GM18951 (cell line): ENCODE data around the gene RSPRY1.
A peak's percentile ranks its signal among the peaks of the same experiment; 100 is the strongest.

Experiments used
- POLR2A ChIP-seq: IDR thresholded peaks from 4 replicates; pipeline ENCODE4 v1.6.1; 2011; ENCODE audit warnings: mild to moderate bottlenecking; ENCODE audit not compliant: insufficient read length, insufficient read depth; ENCODE audit errors: extremely low read depth
- in situ Hi-C: fragments of 300-500 bp; cut with MboI; formaldehyde crosslinking; loops from one replicate; pipeline ENCODE4 v1.12.0; 2022; ENCODE audit warnings: low sequenced_read_pairs, mixed read lengths, inconsistent platforms; ENCODE audit not compliant: unreplicated experiment

Gene RSPRY1

DNA sequence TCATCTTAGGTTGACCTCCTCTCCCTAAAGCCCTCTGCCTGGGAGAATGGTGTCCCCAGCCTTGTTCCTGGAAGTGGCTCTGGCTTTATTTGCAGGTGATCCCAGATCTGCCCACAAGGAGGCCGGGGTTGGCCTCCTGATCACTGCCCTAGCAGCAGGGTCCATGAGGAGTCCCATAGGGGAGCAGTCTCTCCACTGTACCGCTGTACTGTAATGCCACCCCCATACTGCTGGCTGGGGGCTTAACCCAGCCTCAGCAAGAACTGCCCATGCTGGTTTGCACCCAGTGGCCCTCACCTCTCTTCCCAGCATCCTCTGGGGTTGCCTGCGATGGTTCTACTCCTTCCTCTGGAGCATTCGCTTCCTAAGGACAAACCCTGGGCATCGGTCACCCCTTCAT is 39.4 kb upstream of the RSPRY1 start:
- no peak for TF ChIP-seq POLR2A
- in situ Hi-C loops, result no loop called here

DNA sequence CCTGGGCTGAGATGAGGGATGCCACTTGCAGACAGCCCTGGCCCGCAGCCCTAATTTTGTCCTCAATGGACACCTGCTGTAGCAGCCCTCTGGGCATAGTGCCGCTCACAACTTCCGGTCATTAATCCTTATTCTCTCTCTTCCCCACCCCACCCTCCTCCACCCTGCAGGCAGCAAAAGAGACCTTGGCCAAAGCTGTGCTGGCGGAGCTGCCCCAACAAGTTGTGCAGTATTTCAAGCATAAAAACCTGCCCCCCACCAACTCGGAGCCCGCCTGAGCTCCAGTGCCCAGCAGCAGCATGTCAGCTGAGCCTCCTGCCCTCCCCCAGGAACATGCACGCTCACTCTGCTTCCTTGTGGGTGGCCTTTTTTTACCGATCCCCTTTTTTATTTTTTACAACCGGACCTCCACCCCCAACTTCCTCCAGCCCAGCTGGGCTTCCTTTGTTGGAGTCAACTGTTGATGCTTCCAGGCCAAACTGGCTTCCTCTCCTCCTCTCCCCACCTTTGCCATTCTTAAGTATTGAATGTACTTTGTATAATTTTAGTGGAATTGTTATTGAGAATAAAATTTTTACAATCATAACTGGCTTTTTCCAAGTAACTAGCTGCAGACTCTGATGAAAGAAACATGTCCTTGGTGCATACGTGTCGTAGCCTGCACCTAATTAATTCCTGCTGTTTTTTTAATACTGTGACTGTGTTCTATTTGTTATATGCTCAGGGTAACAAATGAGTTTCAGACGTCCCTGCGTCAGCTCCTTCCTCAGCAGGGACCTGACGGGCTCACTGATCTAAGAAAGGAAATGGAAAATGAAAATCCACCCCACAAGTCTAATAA is 38.5 kb upstream of the RSPRY1 start:
- TF ChIP-seq POLR2A, result peak; percentile 23
- in situ Hi-C loops, result no loop called here

DNA sequence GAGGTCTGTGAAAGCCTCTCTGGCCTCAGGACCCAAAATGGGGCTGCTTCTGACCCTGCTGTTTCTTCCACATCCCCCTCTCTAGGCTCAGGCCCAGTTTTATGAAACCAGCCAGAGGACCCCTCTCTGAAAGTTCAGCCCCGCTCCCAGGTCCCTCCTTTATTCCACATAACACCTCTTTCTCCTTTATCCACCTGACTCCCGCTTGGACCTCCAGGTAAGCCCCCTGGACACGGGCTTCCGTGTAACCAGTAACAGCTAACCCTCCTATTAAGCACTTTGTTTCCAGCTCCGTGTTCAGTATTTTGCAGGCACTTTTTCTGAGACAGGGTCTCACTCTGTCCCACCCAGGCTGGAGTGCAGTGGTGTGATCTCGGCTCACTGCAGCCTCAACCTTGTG is 37.6 kb upstream of the RSPRY1 start:
- in situ Hi-C loops, result no loop called here
- no peak for TF ChIP-seq POLR2A

DNA sequence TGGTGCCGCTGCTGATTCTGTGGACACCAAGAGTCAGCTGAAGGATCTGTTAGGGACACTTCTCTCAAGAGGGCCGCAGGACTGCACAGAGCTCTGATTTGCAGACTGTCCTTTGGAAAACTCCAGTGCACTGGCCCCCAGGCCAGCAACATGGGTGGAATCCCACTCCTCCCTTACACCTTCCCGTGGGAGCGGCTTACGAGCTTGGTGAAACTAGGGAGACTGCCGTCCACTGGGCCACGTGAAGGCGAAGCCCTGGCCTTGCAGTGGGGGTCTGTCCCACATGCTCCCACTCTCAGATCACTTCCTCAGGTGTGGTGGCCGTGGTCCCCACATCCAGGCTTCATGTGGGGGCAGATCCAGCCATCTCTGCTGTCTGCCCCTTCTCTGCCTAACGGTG is 36.7 kb upstream of the RSPRY1 start:
- TF ChIP-seq POLR2A, result no peak
- in situ Hi-C loops, result no loop called here

DNA sequence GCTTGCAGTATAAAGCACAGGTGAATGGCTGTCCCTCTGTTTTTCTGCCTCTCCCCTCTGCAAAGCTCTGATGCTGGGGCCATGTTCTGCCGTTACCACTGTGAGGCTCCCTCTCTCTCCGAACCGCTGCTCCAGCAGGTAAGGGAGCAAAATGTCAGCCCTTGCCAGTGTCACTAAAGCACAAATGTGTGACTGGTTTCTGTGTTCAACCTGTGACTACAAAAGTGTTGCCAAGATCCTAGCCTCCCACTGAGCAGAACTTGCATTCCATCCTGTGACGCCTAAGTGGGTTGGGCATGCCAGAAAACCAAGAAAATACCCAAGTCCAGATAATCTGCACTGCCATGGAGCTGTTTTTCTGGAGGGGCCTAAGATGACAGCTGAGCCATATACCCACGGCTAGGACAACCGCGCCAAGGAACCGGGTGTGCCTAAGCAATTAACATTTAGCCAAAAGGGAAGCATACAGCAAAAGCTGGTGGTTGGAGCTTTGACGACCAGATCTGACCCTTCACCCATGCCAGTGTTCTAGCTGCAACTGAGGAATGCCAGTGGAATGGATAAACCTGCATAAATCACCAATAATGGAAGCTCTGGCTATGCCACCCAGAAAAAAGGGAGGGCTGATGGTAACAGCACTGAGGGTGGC is 35.3 kb upstream of the RSPRY1 start:
- TF ChIP-seq POLR2A, result no peak

DNA sequence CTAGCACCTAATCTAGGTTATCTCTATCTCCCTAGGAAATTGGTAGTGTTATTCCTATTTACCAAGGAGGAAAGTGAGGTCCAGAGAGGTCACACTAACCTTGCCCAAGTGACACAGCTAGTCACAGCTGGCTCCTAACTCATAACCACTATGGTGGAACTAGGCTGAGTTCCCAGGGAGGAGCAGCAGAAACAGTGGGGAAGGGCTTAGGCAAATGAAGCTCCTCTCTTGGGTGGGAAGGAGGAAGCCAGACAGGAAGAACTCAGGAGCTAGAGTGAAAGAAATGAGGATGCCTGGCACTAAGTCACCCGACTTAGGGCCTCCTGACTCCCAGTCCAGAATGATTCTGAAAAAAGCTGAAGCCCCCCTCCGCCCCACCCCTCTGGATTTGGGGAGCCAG is 34.8 kb upstream of the RSPRY1 start:
- TF ChIP-seq POLR2A, result no peak
- in situ Hi-C loops, result no loop called here

More for the DNA sequence above, 35.3 kb upstream of the RSPRY1 start:
- in situ Hi-C loops, result no loop called here

DNA sequence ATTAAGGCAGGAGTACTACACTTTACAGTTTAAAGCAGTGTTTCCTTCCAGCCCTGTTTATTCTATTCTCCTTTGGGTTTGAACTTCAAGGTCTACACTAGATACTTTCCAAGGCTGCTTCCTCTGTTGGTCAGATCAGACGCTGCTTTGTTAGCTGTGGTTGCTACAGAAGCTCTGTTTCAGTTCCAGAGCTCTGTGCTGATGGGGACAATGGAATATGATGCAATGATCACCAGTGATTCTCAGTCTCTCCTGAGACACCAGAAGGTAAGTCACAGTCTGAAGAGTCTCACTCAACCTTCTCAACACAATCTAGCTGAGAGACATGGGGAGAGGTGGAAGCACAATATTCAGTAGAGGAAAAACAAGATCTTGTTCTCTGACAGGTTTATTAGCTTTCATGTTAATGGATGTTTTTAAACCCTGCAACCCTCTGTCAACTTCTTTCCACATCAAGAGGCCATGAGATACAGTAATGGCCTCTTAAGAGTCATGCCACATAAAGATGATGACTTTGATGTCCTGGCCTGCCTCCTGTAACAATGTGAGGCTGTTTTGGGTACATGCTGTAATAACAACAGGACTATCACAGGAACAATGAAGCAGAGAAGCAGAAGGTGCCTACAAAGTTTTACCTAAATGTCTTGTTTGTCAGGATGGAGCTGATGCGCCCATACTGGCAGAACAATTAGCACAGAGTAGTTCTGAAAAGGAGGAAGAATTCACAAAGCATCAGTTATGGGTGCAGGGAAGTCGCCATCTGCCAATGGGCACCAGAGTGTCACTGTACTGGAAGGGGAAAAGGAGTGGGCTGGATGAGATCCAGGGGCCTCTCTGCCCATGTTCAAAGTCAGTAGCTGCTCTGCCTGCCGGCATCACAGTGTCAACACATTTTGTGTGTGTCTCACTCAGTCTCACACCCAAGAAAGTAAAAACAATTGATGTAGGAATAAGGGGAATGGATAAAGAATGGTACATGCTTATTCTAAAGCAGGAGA is 33.7 kb upstream of the RSPRY1 start:
- TF ChIP-seq POLR2A, result no peak
- in situ Hi-C loops, result no loop called here

DNA sequence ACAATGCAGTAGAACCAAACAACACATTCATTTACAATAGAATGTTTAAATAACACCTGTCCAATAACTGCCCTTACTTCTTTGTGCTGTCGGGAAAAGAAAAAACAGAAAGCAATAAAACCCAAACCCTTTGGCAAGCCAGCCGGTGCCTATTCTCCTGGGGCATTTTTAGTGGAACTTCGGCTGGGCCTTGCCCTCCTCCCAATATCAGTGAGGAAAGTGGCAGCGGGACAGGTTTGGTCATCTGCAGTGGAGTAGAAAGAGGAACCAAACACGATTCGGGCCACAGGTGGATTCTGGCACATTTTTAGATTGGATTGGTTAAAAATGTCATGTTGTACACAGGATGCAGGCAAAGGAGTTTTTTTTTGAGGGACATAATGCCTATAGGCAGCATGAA is 32.3 kb upstream of the RSPRY1 start:
- no peak for TF ChIP-seq POLR2A
- in situ Hi-C loops, result no loop called here

DNA sequence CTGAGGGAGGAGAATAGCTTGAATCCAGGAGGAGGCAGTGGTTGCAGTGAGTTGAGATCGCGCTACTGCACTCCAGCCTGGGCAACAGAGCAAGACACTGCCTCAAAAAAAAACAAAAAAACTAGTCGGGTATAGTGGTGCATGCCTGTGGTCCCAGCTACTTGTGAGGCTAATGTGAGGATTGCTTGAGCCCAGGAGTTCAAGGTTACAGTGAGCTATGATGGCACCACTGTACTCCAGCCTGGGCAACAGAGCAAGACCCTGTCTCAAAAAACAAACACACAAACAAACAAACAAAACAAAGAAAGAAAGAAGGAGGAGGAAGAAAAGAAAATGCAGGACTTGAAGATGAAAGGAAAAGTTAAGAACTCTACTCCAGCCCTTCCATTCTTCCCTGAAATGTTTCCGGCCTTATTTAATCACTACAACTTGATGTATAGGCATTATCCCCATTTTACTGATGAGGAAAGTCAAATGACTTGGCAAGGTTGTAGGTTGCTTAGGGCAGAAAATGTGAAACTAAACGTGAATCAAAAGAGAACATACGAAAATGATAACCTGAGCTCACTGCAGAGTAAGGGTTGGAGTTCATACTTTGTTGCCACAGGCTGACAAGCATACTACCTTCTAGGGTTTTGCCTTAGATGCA is 30.3 kb upstream of the RSPRY1 start:
- TF ChIP-seq POLR2A, result no peak
- in situ Hi-C loops, result no loop called here

DNA sequence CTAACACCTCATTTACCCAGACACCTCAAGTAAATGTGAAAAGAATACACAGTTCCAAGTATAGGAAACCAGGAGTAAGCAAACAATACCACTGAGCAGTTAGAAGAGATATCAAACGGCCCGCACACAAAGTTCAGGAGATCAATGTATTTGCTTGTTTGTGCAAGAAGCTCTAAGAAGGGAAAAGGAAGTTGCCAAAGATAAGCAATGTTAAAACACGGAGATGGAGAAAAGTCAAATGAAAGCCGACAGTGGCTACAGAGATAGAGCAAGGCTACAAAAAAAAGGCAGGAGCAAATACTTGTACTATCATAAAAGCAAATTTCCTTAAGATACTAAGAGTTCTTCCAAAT is 29.8 kb upstream of the RSPRY1 start:
- in situ Hi-C loops, result no loop called here
- no peak for TF ChIP-seq POLR2A

DNA sequence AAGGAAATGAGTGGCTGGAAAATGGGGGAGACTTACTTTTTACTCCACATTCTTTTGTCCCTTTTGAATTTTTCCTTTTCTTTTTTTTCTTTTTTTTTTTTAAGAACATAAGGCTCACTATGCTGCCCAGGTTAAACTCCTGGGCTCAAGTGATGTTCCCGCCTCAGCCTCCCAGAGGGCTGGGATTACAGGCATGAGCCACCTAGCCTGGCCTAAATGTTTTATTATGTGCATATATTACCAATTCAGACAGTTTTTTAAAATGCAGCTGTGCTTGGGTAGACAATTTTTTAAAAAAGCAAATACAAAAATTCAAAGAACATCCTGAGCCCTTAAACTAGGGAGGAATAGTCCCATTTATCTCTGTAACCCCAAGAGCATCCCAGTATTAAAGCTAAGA is 28.6 kb upstream of the RSPRY1 start:
- in situ Hi-C loops, result no loop called here
- no peak for TF ChIP-seq POLR2A

DNA sequence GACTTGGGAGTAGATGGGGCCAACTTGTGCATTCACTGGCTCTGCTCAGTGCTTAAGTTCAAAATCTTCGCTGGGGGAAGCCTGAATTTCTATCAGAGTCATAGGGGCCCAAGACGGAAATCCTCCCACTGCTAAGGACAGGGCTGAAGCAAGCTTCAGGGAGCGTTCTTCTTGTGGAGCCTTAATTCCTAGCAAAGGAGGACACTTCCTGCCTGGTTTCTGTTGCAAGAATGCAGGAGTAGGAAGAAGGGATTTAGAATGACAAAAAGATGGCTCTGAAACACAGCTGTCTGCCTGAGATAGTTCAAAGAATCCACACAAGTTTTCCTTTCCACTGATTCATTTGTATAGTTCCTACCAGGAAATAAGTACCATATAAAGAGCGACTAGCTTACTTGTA is 26.7 kb upstream of the RSPRY1 start:
- in situ Hi-C loops, result no loop called here
- no peak for TF ChIP-seq POLR2A

DNA sequence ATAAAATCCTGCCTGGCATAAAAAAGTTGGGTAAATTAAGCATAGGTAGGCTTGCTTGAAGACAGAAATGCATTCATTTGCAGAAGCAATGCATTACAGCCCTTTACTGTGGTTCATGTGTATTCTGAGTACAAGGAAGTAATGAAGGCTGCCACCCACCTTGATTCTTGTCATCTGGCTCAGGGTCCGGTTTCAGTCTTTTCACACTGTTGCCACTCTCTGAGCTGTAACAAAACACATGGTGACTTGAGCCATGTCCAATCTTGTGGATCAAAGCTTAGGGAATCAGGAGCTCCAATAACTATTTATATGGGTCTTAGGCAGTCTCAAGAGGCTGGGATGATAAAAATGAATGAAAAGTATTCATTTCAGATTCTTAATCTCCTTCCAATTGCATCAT is 22.3 kb upstream of the RSPRY1 start:
- in situ Hi-C loops, result no loop called here
- TF ChIP-seq POLR2A, result no peak
